Spleen (tissue), 11 donors: ENCODE measurements around the gene ZNF107. TPM values are rescaled to one million over a fixed set of nuclear protein-coding genes. Genes with fewer than 3 reads are reported as not detected.

Source experiments
- DNase-seq: peaks from one replicate; pipeline ENCODE4 v3.0.0-alpha.2; 2020
- H3K27ac ChIP-seq, 8 donors: fragments of 200-600 bp; sonication (generic) in 7 of 8; 1 replicate in 4 of 8; 2 replicates in 4 of 8; pipeline versions ENCODE4 v1.5.0 to v1.8.0; 2016 to 2021; ENCODE audit warnings: inconsistent platforms in 4 of 8, mild to moderate bottlenecking in 4 of 8, moderate library complexity in 1 of 8
- H3K27me3 ChIP-seq, 7 donors: fragments of 200-600 bp; sonication (generic) in 6 of 7; replicated peaks in 1 of 7; 1 replicate in 4 of 7; 2 replicates in 3 of 7; pipeline versions ENCODE4 v1.5.0 to v1.8.0; 2016 to 2021; ENCODE audit warnings: inconsistent platforms in 3 of 7, mild to moderate bottlenecking in 1 of 7
- H3K36me3 ChIP-seq, 6 donors: fragments of 200-600 bp; sonication (generic) in 5 of 6; 1 replicate in 4 of 6; 2 replicates in 2 of 6; pipeline versions ENCODE4 v1.5.0 to v1.8.0; 2016 to 2021; ENCODE audit warnings: inconsistent platforms in 2 of 6
- H3K4me1 ChIP-seq, 6 donors: fragments of 200-600 bp; sonication (generic) in 5 of 6; 1 replicate in 3 of 6; 2 replicates in 3 of 6; pipeline versions ENCODE4 v1.5.0 to v1.8.0; 2016 to 2021; ENCODE audit warnings: inconsistent platforms in 3 of 6
- H3K4me3 ChIP-seq, 8 donors: fragments of 200-600 bp; sonication (generic) in 7 of 8; 1 replicate in 4 of 8; 2 replicates in 4 of 8; pipeline versions ENCODE4 v1.5.0 to v1.8.0; 2016 to 2021; ENCODE audit warnings: inconsistent platforms in 4 of 8, mild to moderate bottlenecking in 4 of 8, moderate library complexity in 2 of 8
- H3K9me3 ChIP-seq, 8 donors: fragments of 200-600 bp; sonication (generic) in 7 of 8; 1 replicate in 4 of 8; 2 replicates in 4 of 8; pipeline versions ENCODE4 v1.5.0 to v1.8.0; 2016 to 2021; ENCODE audit warnings: inconsistent platforms in 4 of 8
- POLR2A ChIP-seq, 3 donors: fragments of 450-650 bp; IDR thresholded peaks; one replicate each; pipeline ENCODE4 v1.5.1; 2017; ENCODE audit warnings: antibody characterized with exemption in 3 of 3, mild to moderate bottlenecking in 1 of 3
- POLR2AphosphoS5 ChIP-seq, 3 donors: sonication (generic); formaldehyde crosslinking; IDR thresholded peaks; one replicate each; pipeline ENCODE4 v1.5.1; 2017; ENCODE audit warnings: antibody characterized with exemption in 3 of 3
- WGBS, 5 donors: extraction: QIAGEN DNeasy Blood & Tissue Kit in 3 of 5; methylation state at CpG; one replicate each; pipeline versions ENCODE4 v1.1.5 to v1.1.7; 2013 to 2018; 5-methylcytosine and 5-hydroxymethylcytosine counted together
- intact Hi-C: fragments of 100-400 bp; cut with DNase I; formaldehyde crosslinking; loops from one replicate; pipeline ENCODE4 v1.15.0; 2023; ENCODE audit warnings: low total_unique reads
- polyA plus RNA-seq, 3 donors: library from polyadenylated mRNA; stranded (reverse); fragments of 200-250 nt; gene quantifications; one replicate each; pipeline ENCODE4 v1.2.1, GENCODE V29; 2013
- total RNA-seq, 7 donors: library from RNA; depleted of rRNA in 3 of 7; stranded (reverse); fragments of >200 nt in 3 of 7; fragmentation: NEBNext Ultra II Directional in 4 of 7; extraction: Animal tissue kit (Norgen Biotek cat#: 25700) in 4 of 7; gene quantifications; one replicate each; pipeline versions ENCODE4 v1.1.0 to v1.2.1, GENCODE V29; 2016 to 2021
- TF ChIP-seq, protein P1 (sequence below), 11 experiments: fragments of 200-600 bp in 7 of 11; fragments of 450-650 bp in 4 of 11; sonication (generic) in 4 of 11; IDR thresholded peaks in 8 of 11; conservative IDR thresholded peaks in 3 of 11; 1 replicate in 7 of 11; 2 replicates in 4 of 11; pipeline versions ENCODE4 v1.4.0 to v1.8.0; 2016 to 2021; ENCODE audit warnings: antibody characterized with exemption in 11 of 11, inconsistent platforms in 4 of 11, mild to moderate bottlenecking in 1 of 11
- donor health status: healthy with polysubstance abuse.
- donor health status: DM: no; HTN: no; CAD: no; lungs with moderate emphysema.
- donor health status: DM: no; HTN: no; CAD: no.
- donor health status: Bipolar disorder and iron deficiency.
- donor health status: healthy.
- donor health status: DM: no; HTN: no; CAD: no.
- donor health status: DM: yes; HTN: yes; CAD: no.

The ZNF107 gene
- total and polyA plus RNA-seq, 10 donors, result 5.8 to 52.5 (median 17.9) TPM

DNA sequence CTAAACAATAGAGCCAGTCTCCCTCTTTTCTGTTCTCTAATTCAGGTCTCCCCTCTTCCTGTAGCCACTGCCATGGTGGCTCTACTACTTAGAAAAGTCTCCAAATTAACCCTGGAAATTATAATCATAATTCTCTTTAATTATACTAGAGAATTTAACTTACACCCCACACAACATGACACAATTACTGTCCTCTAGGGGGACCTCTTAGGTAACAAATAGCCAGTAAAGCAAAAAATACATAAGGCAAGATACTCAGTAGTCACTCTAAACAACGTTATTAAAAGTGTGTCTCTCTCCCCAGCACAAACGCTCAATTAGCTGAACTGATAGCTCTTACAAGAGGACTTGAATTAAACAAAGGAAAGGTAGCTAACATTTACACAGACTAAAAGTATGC lies 44.3 kb upstream of the ZNF107 start:
- 63 to 82% (median 72%) methylated on average over 2 of the region's 2 CpGs for WGBS, 5 donors
- no peak for TF ChIP-seq POLR2AphosphoS5 (IDR thresholded peaks at IDR 0.05)
- no peak for TF ChIP-seq POLR2A (IDR thresholded peaks at IDR 0.05)
- TF ChIP-seq, protein P1, sequence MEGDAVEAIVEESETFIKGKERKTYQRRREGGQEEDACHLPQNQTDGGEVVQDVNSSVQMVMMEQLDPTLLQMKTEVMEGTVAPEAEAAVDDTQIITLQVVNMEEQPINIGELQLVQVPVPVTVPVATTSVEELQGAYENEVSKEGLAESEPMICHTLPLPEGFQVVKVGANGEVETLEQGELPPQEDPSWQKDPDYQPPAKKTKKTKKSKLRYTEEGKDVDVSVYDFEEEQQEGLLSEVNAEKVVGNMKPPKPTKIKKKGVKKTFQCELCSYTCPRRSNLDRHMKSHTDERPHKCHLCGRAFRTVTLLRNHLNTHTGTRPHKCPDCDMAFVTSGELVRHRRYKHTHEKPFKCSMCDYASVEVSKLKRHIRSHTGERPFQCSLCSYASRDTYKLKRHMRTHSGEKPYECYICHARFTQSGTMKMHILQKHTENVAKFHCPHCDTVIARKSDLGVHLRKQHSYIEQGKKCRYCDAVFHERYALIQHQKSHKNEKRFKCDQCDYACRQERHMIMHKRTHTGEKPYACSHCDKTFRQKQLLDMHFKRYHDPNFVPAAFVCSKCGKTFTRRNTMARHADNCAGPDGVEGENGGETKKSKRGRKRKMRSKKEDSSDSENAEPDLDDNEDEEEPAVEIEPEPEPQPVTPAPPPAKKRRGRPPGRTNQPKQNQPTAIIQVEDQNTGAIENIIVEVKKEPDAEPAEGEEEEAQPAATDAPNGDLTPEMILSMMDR (IDR thresholded peaks at IDR 0.05 in 8 of 11, conservative IDR thresholded peaks at IDR 0.05 in 3 of 11), result no peak
- DNase-seq, result no peak
- Histone ChIP-seq H3K4me3 (no peak overlapping the region), H3K27me3 (no peaks in the 10 kb centered on the region), H3K4me1 (peaks cover 0 to 3% (median 0%) of the 10 kb centered on the region in 6 donors), H3K9me3 (peaks cover 4 to 39% (median 36%) of the 10 kb centered on the region in 8 donors), H3K36me3 (no peaks in the 10 kb centered on the region), H3K27ac (no peak overlapping the region)
- intact Hi-C loops, result loop anchor here (10.0 kb wide), 1 partner anchor 1617 kb away; no protein-coding TSS in a partner anchor

DNA sequence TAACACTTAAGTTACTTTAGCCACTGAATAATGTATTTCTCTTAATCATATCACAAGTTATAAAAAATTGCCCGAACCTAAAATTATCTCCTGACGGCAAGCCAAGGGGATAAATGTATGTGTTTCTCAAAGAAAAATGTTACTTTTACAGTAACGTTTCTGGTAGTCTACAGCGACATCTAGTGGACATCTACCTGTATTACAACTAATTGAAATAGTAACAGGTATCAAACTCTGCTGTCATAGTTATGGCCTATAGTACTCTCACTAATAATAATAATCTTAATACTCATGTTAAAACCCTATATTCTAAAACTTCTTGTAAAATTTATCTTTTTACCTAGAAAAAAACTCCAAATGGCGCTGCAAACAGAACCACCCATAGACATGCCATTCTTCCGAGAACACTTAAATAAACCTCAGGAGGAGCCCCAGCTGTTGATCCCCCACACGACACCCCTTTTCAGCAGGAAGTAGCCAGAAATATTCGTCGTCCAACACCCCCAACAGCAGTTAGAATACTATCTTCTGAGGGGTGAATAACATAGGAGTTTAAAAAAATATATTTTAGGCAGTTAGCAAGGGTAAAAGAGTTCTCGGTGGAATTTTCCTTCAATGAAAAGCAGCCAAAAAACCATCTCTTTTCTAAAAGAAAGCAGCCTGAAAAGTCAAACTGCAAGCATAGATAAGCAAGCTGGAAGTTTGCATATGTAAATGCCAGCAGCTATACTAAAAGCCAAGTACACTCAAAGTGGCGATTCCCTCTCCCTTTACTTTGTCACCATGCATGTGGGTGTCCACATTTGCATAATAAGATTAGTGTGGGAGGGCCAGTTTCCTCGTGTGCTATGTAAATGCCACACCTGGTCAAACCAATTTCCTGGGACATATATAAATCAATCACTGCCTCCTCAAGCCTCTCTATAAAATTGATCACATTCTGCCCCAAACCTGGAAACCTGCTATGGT lies 40.5 kb upstream of the ZNF107 start:
- intact Hi-C loops, result loop anchor here (10.0 kb wide), 1 partner anchor 1621 kb away; no protein-coding TSS in a partner anchor
- TF ChIP-seq POLR2AphosphoS5 (IDR thresholded peaks at IDR 0.05) (no peak), POLR2A (IDR thresholded peaks at IDR 0.05) (no peak)
- TF ChIP-seq, protein P1 (IDR thresholded peaks at IDR 0.05 in 8 of 11, conservative IDR thresholded peaks at IDR 0.05 in 3 of 11), result peak in 10 of 11 experiments; percentile 31 to 78 (median 66)
- Histone ChIP-seq H3K27ac (no peak overlapping the region), H3K4me3 (no peak overlapping the region), H3K9me3 (peaks cover 1 to 16% (median 11%) of the 10 kb centered on the region in 8 donors), H3K36me3 (no peaks in the 10 kb centered on the region), H3K4me1 (no peaks in the 10 kb centered on the region), H3K27me3 (no peaks in the 10 kb centered on the region)
- 22 to 27% (median 23%) methylated on average over 12 of the region's 12 CpGs for WGBS, 5 donors
- no peak for DNase-seq

DNA sequence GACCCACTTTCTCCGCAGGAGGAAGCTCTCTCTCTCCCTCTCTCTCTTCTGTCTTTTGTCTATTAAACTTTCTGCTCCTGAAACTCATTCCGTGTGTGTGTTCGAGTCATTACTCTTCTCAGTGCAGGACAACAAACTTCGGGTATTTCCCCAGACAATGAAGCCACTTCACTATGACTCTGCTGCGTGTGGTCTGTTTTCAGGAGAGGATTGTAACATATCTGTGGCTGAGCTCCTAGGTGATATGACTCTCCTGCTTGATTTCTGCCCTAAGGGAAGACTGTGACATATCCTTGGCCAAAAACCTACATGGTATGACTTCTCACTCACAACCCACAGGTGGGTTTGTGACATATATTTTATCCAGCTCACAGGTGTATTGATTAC lies 39.9 kb upstream of the ZNF107 start:
- TF ChIP-seq POLR2A (IDR thresholded peaks at IDR 0.05) (no peak), POLR2AphosphoS5 (IDR thresholded peaks at IDR 0.05) (no peak)
- TF ChIP-seq, protein P1 (IDR thresholded peaks at IDR 0.05 in 8 of 11, conservative IDR thresholded peaks at IDR 0.05 in 3 of 11), result no peak
- H3K36me3 ChIP-seq, result no peaks in the 10 kb centered on the region
- H3K9me3 ChIP-seq, result peaks cover 0 to 9% (median 4%) of the 10 kb centered on the region in 8 donors
- H3K4me1 ChIP-seq, result no peaks in the 10 kb centered on the region
- intact Hi-C loops, result loop anchor here (10.0 kb wide), 1 partner anchor 1621 kb away; no protein-coding TSS in a partner anchor
- no peak for DNase-seq
- H3K27me3 ChIP-seq, result no peaks in the 10 kb centered on the region
- H3K27ac ChIP-seq, result no peak overlapping the region
- 60 to 65% (median 62%) methylated on average over 5 of the region's 5 CpGs for WGBS, 5 donors
- H3K4me3 ChIP-seq, result no peak overlapping the region

DNA sequence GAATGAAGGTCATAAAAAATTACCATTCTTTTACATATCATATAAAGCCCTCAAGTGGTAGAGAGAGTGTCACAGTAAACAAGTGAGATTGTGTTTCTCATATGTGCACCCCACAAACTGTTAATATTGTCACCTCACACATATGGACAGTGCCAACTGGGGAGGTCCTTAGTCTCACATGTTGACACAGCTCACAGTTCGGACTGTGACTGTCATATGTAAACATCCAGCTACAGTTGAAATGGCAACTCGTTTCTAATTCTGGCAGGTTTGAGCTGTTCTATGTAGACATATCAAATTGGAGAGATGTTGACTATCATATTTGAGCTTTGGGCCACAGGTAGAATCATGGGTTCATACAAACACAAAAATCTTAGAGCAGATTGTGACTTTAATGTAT lies 39.4 kb upstream of the ZNF107 start:
- 63 to 85% (median 72%) methylated on average over 2 of the region's 2 CpGs for WGBS, 5 donors
- H3K36me3 ChIP-seq, result no peaks in the 10 kb centered on the region
- no peaks in the 10 kb centered on the region for H3K4me1 ChIP-seq
- no peak overlapping the region for H3K27ac ChIP-seq
- no peaks in the 10 kb centered on the region for H3K27me3 ChIP-seq
- intact Hi-C loops, result loop anchor here (10.0 kb wide), 1 partner anchor 1622 kb away; no protein-coding TSS in a partner anchor
- TF ChIP-seq POLR2A (IDR thresholded peaks at IDR 0.05) (no peak), POLR2AphosphoS5 (IDR thresholded peaks at IDR 0.05) (no peak)
- TF ChIP-seq, protein P1 (IDR thresholded peaks at IDR 0.05 in 8 of 11, conservative IDR thresholded peaks at IDR 0.05 in 3 of 11), result no peak
- H3K4me3 ChIP-seq, result no peak overlapping the region
- DNase-seq, result no peak
- H3K9me3 ChIP-seq, result peaks cover 0 to 5% (median 0%) of the 10 kb centered on the region in 8 donors
